HG02798 (cell line): ENCODE results near the gene IGF2R.
"Not testable (repeated sequence)": the region's sequence is repeated elsewhere in the genome, so short reads cannot be mapped to it uniquely, and the experiment has no call there.

ENCODE experiments used
- ATAC-seq: cut with Tn5 transposase; IDR thresholded peaks from one replicate; pipeline ENCODE4 v1.9.1; 2021; ENCODE audit warnings: mild to moderate bottlenecking; ENCODE audit not compliant: unreplicated experiment, poor library complexity

IGF2R gene, protein sequence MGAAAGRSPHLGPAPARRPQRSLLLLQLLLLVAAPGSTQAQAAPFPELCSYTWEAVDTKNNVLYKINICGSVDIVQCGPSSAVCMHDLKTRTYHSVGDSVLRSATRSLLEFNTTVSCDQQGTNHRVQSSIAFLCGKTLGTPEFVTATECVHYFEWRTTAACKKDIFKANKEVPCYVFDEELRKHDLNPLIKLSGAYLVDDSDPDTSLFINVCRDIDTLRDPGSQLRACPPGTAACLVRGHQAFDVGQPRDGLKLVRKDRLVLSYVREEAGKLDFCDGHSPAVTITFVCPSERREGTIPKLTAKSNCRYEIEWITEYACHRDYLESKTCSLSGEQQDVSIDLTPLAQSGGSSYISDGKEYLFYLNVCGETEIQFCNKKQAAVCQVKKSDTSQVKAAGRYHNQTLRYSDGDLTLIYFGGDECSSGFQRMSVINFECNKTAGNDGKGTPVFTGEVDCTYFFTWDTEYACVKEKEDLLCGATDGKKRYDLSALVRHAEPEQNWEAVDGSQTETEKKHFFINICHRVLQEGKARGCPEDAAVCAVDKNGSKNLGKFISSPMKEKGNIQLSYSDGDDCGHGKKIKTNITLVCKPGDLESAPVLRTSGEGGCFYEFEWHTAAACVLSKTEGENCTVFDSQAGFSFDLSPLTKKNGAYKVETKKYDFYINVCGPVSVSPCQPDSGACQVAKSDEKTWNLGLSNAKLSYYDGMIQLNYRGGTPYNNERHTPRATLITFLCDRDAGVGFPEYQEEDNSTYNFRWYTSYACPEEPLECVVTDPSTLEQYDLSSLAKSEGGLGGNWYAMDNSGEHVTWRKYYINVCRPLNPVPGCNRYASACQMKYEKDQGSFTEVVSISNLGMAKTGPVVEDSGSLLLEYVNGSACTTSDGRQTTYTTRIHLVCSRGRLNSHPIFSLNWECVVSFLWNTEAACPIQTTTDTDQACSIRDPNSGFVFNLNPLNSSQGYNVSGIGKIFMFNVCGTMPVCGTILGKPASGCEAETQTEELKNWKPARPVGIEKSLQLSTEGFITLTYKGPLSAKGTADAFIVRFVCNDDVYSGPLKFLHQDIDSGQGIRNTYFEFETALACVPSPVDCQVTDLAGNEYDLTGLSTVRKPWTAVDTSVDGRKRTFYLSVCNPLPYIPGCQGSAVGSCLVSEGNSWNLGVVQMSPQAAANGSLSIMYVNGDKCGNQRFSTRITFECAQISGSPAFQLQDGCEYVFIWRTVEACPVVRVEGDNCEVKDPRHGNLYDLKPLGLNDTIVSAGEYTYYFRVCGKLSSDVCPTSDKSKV (N-terminal part only)

DNA sequence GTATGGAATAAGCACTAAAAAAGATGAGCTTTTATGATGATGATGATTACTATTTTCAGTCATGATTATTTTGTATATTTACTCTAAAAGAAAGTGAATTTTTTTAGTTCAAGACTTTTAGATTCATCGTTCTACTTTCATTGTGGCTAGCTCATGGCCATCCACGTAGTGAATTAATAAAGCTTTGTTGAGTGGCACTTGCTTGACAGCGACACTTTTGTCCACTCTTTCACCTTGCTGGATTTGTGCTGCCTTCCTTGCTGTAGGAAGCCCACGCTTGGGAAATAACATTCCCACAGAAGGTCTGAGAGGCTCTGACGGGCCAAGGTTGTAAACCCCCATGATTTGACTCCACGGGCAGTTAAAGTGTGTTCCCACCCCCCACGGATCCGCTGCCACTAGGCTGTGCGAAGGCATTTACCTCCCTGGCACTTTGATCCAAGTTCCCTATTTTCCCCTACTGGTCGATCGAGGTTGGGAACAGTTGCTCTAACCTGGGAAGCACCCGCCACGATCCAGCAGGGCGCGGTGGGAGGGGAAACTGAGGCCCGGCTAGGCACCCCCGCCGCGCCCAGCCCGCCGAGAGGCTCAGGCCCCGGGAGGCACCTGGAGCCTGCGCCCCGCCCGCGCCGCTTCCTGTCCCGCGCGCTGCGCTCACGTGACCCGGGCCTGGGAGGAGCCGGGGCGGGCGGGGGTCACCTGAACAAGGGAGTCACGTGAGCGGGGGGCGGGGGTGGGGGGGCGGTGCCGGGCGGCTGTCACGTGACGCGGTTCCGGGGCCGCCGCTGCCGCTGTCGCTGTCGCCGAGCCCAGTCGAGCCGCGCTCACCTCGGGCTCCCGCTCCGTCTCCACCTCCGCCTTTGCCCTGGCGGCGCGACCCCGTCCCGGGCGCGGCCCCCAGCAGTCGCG is at the start of gene IGF2R:
TSS of gene IGF2R (plus strand) at position 788 of the 909 bp plus-strand sequence. CDS start 165 bp downstream, outside the sequence.
- peak; percentile 91 for ATAC-seq

DNA sequence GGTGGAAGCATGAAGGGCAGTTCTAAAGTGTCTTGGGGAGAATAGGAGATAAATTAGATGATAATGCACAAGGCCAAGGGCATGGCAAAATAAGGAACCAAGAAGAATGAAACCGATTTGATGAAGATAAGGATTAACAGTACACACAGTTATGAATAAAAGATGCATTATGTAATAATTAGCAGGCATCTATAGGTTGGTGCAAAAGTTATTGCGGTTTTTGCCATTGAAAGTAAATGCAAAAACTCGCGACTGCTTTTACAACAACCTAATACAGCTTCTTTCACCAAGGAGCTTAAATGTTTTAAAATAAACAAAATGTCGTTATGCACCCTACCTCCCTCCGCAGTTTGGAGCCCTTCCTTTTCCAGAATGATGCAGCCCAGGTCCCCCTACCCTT is 49.1 kb upstream of the IGF2R start:
- ATAC-seq = no peak

DNA sequence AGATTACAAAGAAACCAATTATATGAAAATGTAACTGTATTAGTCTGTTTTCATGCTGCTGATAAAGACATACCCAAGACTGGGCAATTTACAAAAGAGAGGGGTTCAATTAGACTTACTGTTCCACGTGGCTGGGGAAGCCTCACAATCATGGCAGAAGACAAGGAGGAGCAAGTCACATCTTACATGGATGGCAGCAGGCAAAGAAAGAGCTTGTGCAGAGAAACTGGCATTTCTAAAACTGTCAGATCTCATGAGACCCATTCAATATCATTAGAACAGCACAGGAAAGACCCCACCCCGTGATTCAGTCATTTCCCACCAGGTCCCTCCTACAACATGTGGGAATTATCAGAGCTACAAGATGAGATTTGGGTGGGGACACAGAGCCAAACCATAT is 44.7 kb upstream of the IGF2R start:
- not testable (repeated sequence) for ATAC-seq

DNA sequence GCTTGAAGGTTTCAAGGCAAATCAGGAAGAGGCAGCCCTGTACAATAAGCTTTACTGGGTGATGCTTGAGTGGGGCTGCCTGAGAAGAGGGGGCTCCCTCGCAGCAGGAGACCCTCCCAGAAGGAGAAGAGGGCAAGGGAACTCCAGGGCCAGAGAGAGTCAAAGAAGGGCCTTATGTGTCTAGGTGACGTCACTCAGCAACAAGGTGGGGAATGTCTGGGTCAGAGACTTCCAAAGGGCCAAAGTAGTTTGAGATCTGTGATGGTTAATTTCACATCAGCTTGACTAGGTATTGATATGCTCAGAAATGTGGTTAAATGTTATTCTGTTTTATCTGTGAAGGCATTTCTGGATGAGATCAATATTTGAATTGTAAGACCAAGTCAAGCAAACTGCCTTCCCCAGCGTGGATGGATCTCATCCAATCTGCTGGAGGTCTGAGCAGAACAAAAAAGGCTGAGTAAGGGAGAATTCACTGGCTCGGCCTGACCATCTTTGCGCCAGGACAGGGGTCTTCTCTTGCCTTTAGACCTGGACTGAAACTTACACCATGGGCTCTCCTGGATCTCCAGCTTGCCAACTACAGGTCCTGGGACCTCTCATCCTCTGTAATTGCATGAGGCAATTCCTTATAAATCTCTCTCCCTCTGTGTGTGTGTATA is 42.2 kb upstream of the IGF2R start:
- no peak for ATAC-seq

DNA sequence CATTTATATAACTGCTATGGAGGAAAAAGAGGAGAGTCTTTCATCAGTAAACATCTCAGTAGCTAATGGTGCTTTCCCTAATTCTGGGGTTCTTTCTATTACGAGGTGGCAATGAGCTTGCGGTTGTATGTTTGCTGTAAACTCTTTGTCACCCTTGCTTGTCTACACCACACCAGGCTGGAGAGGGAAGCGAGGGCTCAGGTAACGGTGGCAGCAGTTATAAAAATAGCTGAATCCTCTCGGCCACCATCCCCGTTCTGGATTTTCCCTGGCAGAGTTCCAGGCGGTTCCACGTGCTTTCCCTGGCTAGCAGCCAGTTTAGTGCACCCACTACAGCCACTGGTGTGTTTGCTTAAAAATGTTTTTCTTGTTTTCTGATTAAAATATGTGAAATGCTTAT is 39.1 kb upstream of the IGF2R start:
- ATAC-seq = peak; percentile 64

DNA sequence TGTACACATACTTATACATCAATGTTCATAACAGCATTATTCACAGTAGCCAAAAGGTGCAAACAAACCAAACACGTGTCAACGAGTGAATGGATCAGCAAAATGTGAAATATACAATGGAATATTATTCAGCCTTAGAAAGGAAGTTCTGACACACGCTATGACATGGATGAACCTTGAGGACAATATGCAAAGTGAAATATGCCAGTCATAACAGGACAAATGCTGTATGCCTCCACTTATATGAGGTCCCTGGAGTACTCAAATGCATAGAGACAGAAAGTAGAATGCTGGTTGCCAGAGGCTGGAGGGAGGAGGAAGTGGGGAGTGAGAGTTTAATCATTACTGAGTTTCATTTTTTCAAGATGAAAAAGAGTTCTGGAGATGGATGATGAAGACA is 37.8 kb upstream of the IGF2R start:
- peak; percentile 85 for ATAC-seq

DNA sequence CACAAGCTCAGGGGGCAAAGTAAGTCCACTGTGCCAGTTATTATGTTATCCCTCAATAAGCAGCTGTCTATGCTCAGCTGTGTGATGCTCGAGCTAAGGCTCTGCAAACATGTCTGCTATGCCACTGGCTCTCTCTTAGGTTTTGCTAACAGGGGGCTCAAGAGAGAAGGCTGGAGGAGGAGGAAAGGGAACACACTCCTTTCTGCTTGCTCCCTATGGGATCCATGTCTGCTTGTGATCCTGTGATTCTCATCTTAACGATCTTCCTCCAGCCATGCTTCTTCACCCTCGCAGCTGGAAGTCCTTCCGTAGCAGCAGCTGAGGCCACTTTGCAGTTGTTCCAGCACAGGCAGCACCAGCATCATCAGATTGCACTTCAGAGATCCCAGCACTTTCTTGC is 37.0 kb upstream of the IGF2R start:
- no peak for ATAC-seq

DNA sequence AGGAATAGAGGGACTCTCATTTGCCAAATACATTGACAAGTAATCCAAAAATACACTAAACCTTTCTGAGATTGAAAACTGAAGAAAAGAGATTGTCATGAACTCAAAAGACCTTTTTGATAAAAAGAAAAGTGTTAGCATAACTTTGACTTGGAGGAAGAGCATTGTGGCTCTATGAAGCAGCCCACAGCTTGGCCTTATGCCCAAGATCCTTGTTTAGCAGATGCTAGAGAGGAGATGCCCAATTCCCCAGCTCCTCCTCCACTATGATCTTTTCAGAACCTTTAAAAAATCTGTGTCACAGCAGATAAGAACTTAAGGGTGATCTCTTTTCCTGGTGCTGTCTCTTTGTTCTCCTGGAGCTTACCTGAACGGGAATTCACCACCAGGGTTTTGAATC is 35.8 kb upstream of the IGF2R start:
- ATAC-seq = no peak

DNA sequence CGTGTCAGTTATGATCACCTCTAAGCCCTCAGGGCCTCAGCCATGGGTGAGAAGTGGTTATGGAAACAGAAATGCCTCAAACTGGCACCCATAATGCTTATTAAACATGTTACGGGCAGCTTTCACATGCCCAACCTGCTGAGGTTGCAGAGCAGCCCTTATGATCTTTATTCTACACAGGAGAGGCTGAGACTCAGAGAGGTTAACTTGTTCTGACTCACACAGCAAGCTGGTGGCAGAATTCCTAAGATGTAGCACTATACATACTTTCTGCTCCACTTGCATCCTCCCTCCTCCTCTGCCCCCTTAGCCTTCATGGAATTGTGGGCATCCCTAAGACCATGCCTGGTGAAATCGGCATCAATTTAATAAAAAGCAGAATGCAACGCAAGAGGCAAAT is 34.7 kb upstream of the IGF2R start:
- ATAC-seq = no peak

DNA sequence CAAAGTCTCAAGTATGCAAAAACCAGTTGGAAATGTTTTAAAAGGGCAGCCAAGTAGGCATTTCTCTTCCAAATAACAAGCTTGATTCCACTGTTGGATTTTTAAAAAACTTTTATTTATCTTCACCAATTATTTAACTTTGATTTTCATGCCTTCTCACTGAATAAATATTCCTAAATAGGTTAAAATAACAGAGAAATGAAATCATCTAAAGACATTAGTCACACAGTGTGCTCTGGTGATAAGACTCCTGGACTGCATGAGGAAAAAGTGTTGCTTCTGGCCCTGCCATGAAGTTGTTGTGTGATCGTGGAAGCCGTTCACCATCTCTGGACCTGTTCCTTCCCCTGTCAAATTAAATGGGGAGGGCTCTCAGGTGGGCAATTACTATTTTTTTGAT is 33.8 kb upstream of the IGF2R start:
- ATAC-seq = no peak

DNA sequence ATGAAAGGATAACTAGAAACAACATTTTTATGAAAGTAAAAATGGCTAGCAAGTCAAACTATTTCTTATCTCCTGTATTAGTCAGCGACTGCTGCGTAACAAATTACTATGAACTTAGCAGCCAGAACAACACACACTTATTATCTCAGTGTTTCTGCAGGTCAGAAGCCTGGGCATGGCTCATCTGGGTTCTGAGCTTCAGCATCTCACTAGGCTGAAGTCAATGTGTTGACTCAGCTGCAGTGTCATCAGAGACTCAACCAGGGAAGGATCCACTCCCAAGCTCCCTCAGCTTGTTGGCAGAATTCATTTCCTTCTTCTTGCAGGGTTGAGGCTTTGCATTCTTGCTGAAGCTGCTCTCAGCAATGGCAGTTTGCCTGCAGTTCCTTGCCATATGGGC is 33.2 kb upstream of the IGF2R start:
- ATAC-seq = no peak

DNA sequence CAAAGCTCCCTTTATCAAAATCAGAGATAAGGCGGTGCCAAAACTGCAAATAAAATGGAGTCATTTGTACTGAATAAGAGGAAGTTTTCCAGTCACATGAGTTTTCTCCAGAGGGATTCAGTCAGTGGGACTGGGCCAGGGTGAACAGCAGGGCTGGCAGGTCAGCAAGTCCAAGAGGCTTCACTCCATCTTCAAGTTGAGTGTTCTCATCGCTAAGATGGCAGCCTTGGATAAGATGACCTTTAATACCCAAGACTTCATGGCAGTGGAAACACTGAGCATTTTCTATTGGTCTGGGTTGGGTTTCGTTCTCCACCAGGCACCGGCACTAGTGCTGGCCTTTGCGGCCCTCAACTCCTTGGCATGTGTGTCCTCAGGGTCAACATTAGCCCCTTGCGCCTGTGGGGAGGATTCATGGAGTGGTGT is 29.3 kb upstream of the IGF2R start:
- no peak for ATAC-seq

DNA sequence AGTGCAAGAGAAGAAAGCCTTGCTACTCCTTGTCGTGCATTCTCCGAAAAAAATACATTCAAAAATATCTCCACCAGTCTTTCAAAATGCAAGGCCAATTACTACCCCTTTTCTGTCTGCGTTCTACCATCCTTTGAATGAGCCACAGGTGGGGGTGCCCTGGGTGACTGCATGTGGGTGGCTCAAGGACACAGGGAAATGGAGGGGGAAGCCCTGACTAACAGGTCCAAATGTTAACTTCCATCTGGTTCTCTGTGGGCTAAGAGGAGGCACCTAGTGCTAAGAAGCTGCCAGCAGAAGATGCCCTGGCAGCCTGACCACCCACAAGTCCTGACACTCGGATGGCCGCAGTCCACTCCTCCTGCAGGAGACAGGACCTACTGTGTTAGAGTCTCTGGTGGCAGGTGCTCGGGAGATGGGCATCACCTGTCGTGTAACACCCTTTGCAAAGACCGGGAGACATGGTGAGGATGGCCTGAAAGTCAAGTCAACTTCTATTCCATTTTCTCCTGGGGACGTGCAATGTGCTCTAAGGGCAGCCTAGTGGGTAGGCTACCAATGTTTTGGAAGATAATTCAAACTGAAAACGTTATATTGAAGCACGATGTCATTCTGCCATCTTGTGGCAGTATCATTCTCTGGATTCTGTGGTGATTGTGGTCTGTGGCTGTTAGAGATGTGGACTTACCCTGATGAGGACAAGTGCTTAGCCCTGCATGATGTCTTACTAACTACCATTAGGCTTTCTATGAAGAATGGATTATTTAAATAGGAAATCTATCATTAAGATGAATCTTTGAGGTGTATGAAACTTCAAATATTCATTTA is 27.4 kb upstream of the IGF2R start:
- ATAC-seq = peak; percentile 92

DNA sequence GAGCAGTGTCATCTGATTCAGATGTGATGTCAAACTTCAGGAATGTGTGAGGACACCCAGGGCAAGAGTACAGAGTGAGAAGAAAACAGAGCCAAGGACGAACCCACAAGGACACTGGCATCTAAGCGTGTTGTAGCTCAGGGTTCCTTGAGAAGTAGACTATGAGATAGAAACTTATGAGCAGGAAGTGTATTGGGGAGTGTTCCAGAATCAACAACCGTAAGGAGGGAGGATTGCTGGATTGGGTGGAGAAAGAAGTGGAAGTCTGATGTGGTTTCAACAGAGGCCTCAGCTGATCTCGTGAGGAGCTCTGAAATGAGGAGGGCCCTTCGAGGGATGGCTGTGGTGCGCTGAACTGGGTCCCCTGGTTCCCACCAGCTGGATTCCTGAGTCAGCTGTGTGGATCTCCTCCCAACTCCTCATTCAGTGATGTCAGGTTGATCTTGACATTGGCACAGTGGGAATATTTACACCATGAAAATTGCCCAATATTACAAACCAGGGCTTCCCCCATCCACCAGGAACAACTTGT is 25.7 kb upstream of the IGF2R start:
- no peak for ATAC-seq

DNA sequence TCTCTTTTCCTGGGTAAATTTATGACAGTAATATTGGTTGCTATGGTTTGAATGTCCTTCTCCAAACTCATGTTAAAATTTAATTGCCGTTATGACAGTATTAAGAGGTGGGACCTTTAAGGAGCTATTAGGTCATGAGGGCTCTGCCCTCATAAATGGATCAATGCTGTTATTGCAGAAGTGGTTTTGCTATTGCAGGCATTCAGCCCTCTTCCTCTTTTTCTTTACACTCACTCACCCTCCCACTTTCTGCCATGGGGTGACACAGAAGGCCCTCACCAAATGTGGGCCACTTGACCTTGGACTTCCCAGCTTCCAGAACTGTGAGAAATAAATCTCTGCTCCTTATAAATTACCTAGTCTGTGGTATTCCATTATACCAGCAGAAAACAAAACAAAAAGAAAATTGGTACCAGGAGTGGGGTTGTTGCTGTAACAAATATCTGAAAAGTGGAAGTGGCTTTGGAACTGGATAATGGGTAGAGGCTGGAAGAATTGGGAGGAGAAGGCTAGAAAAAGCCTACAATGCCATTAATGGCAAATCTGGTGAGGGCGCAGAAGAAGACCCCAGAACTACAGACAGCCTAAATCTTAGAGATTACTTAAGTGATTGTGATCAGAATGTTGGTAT is 24.8 kb upstream of the IGF2R start:
- ATAC-seq = no peak

DNA sequence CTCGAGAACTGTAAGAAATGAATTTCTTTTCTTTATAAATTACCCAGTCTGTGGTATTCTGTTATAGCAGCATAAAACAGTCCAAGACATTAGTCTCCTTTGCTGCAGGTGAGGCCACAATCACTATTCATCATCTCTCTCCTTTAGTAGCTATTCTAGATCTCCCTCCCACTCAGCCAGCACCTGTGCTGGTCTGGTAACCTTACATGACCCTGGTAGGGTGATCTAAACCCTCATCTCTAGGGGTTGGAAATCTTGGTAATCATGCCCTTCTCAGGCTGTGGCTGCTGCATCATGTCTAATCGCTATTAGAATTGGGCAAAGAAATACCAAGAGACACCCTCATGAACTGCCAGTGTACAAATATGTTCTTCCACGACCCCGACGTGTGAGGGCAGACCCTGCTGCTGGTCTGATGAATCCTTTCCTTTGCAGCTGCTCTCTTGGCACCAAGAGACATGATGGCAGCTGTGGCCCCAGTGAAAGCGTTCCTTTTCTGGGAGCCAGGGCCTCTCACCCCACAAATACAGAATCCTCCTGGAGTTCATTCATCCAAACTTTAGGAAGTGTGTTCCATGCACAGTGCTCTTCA is 23.0 kb upstream of the IGF2R start:
- ATAC-seq = no peak

DNA sequence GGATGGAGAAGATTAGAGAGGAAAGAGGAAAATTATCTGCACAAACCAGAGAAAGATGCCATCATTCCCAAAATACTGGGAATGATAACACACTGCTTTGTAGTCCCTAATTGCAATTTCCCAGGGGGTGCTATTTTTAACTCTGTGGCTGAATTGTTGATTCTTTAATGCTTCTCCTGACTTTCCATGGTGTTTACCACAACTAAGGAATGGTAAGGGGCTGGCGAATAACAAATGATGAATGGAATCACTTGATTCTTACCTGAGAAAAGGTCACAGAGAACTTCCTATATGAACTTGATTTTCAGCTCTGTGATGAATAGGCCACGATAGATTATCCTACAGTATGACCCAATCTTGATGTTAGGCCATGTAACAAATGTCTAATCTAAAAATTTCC is 22.0 kb upstream of the IGF2R start:
- ATAC-seq = no peak
